Measurements from ENCODE around the gene PDE2A.

DNA sequence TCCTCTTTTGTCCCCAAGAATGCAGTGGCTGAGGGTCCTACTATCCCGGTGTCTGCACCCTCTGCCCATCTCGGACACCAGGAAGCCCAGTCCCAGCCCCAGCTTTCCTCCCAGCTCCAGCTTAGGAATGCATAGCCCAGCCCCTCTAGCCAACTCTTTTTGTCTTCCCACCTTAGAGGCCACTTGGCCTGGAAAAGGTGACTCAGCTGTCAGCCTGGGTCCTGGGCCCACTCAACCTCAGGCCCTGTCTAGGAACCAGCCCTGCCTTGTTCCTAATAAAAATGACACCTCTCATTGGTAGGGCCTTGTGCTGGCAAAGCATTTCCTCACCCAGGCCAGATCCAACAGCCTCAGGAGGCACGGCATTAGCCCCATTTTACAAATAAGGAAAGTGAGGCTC is 28.2 kb downstream of the PDE2A start:
- TF ChIP-seq, protein P1, sequence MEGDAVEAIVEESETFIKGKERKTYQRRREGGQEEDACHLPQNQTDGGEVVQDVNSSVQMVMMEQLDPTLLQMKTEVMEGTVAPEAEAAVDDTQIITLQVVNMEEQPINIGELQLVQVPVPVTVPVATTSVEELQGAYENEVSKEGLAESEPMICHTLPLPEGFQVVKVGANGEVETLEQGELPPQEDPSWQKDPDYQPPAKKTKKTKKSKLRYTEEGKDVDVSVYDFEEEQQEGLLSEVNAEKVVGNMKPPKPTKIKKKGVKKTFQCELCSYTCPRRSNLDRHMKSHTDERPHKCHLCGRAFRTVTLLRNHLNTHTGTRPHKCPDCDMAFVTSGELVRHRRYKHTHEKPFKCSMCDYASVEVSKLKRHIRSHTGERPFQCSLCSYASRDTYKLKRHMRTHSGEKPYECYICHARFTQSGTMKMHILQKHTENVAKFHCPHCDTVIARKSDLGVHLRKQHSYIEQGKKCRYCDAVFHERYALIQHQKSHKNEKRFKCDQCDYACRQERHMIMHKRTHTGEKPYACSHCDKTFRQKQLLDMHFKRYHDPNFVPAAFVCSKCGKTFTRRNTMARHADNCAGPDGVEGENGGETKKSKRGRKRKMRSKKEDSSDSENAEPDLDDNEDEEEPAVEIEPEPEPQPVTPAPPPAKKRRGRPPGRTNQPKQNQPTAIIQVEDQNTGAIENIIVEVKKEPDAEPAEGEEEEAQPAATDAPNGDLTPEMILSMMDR (IDR thresholded peaks at IDR 0.05): no peak
- TF ChIP-seq POLR2A (IDR thresholded peaks at IDR 0.05; ENCODE audit: low read depth) (no peak), EP300 (IDR thresholded peaks at IDR 0.05) (no peak), POLR2AphosphoS5 (IDR thresholded peaks at IDR 0.05) (no peak)

Measured in esophagus muscularis mucosa (tissue), 4 donors.